K562 (cell line): ENCODE results near the gene TRAPPC2L. TPM values are rescaled to one million over a fixed set of nuclear protein-coding genes. Genes with fewer than 3 reads are reported as not detected.
A peak's percentile ranks its signal among the peaks of the same experiment; 100 is the strongest.

Experiments
- CCNT2 ChIP-seq: IDR thresholded peaks from 2 replicates; pipeline ENCODE4 v1.6.1; 2011; ENCODE audit warnings: borderline replicate concordance, low read depth, mild to moderate bottlenecking, moderate library complexity, mixed read lengths, low read length; ENCODE audit not compliant: insufficient read length; ENCODE audit errors: extremely low read depth
- CHCHD3 ChIP-seq: fragments of 250-450 bp; sonication (Bioruptor Pico); IDR thresholded peaks from 2 replicates; pipeline ENCODE4 v2.1.2; 2022; ENCODE audit warnings: mild to moderate bottlenecking
- CREB1 ChIP-seq, 2 experiments: sonication (generic) in 1 of 2; formaldehyde crosslinking in 1 of 2; IDR thresholded peaks; 2 replicates each; pipeline versions ENCODE4 v1.6.1 to v1.8.0; 2012 to 2022; ENCODE audit warnings: inconsistent platforms in 1 of 2, mild to moderate bottlenecking in 1 of 2, missing genetic modification reagents in 1 of 2, moderate library complexity in 1 of 2
- FOXK2 ChIP-seq, 2 experiments: fragments of 450-650 bp; IDR thresholded peaks in 1 of 2; conservative IDR thresholded peaks in 1 of 2; 2 replicates each; pipeline ENCODE4 v1.6.1; 2016; ENCODE audit warnings: low read depth in 2 of 2, mild to moderate bottlenecking in 1 of 2
- HDGF ChIP-seq: fragments of 450-650 bp; IDR thresholded peaks from 2 replicates; pipeline ENCODE4 v1.6.1; 2016
- HNRNPK ChIP-seq: fragments of 200-400 bp; formaldehyde crosslinking; IDR thresholded peaks from one replicate; pipeline ENCODE4 v1.6.1; 2018; ENCODE audit warnings: mild to moderate bottlenecking, low read depth, low read length; ENCODE audit not compliant: poor library complexity, severe bottlenecking
- HNRNPL ChIP-seq: fragments of 200-400 bp; formaldehyde crosslinking; IDR thresholded peaks from 2 replicates; pipeline ENCODE4 v1.6.1; 2017; ENCODE audit warnings: low read depth, mild to moderate bottlenecking, low read length
- NCOR1 ChIP-seq: fragments of 450-650 bp; IDR thresholded peaks from 2 replicates; pipeline ENCODE4 v1.6.1; 2016; ENCODE audit warnings: mild to moderate bottlenecking, moderate library complexity
- NFIX ChIP-seq: fragments of 250-450 bp; sonication (Bioruptor Pico); IDR thresholded peaks from 2 replicates; pipeline ENCODE4 v1.4.0; 2020; ENCODE audit warnings: low read depth, mild to moderate bottlenecking, moderate library complexity
- PREB ChIP-seq: sonication (generic); formaldehyde crosslinking; IDR thresholded peaks from 2 replicates; pipeline ENCODE4 v1.8.1; 2023; ENCODE audit warnings: mild to moderate bottlenecking, missing genetic modification reagents
- RBM22 ChIP-seq: fragments of 200-400 bp; formaldehyde crosslinking; IDR thresholded peaks from 2 replicates; pipeline ENCODE4 v1.6.1; 2018; ENCODE audit warnings: low read length, low read depth; ENCODE audit not compliant: poor library complexity, severe bottlenecking
- SMARCA5 ChIP-seq: fragments of 450-650 bp; IDR thresholded peaks from 2 replicates; pipeline ENCODE4 v1.6.1; 2016
- U2AF2 ChIP-seq: fragments of 200-400 bp; formaldehyde crosslinking; optimal IDR thresholded peaks from 2 replicates; pipeline ENCODE3; 2017; ENCODE audit warnings: low read depth, mild to moderate bottlenecking, low read length
- VEZF1 ChIP-seq: fragments of 200-800 bp; sonication (Bioruptor generic); IDR thresholded peaks from 2 replicates; pipeline ENCODE4 v1.6.1; 2017; ENCODE audit warnings: missing genetic modification characterization, missing compliant biosample characterization
- ZBTB33 ChIP-seq: sonication (generic); formaldehyde crosslinking; IDR thresholded peaks from 2 replicates; pipeline ENCODE4 v1.8.1; 2023; ENCODE audit warnings: mild to moderate bottlenecking, missing genetic modification reagents
- ZBTB5 ChIP-seq: fragments of 450-650 bp; IDR thresholded peaks from 2 replicates; pipeline ENCODE4 v1.6.1; 2017; ENCODE audit warnings: antibody characterized with exemption
- ZNF561 ChIP-seq: fragments of 450-650 bp; formaldehyde crosslinking; conservative IDR thresholded peaks from 2 replicates; pipeline ENCODE4 v1.4.0; 2020; ENCODE audit warnings: mild to moderate bottlenecking, moderate library complexity
- ZNF644 ChIP-seq: fragments of 200-800 bp; sonication (Bioruptor generic); IDR thresholded peaks from 2 replicates; pipeline ENCODE4 v1.6.1; 2016; ENCODE audit warnings: low read depth, missing genetic modification characterization, missing compliant biosample characterization
- ZNF668 ChIP-seq: fragments of 250-450 bp; sonication (Bioruptor Pico); IDR thresholded peaks from 2 replicates; pipeline ENCODE4 v1.8.0; 2022; ENCODE audit warnings: mild to moderate bottlenecking, inconsistent platforms
- polyA plus RNA-seq, 8 experiments: library from polyadenylated mRNA; depleted of rRNA in 4 of 8; stranded (reverse) in 5 of 8; unstranded in 3 of 8; fragments of >200 nt; fragmentation: Nextera tagmentation in 2 of 8; fragmentation: Illumina TruSeq in 1 of 8; extraction: Ambion mirVana in 2 of 8; extraction: Trizol in 1 of 8; gene quantifications; 2 replicates each; pipeline versions ENCODE4 v1.2.1 to v1.2.3, GENCODE V29; 2011 to 2014; ENCODE audit warnings: inconsistent platforms in 1 of 8, missing spikeins in 1 of 8
- total RNA-seq, 7 experiments: library from RNA; depleted of rRNA in 6 of 7; stranded (reverse); fragments of >200 nt in 6 of 7; fragmentation: Illumina TruSeq in 2 of 7; extraction: Trizol in 2 of 7; gene quantifications; 2 replicates each; pipeline versions ENCODE4 v1.2.1 to v1.2.3, GENCODE V29; 2011 to 2021; ENCODE audit warnings: low replicate concordance in 1 of 7

Gene TRAPPC2L
- total and polyA plus RNA-seq, 9 of the 15 experiments (the other 6 are each of a cell fraction or from before 2014, with no cell fraction given): 60.4 to 398 (median 97.5) TPM

- TF ChIP-seq HNRNPK (no peak), NCOR1 (peak; percentile 45; the same call in 1 of the 2 replicates), NFIX (CRISPR knock-in tag) (no peak), HNRNPL (peak; percentile 97), CREB1 (IDR thresholded peaks at IDR 0.05) (no peak), CREB1 (CRISPR knock-in tag; IDR thresholded peaks at IDR 0.05) (0 out of 2 replicates have a peak, but pooled peaks have one; percentile 37), RBM22 (peak; percentile 99), CCNT2 (peak; percentile 50), ZNF561 (CRISPR knock-in tag) (no peak), CHCHD3 (CRISPR knock-in tag) (no peak), PREB (CRISPR knock-in tag) (no peak), ZNF668 (CRISPR knock-in tag) (no peak), HDGF (peak; percentile 87; the same call in 1 of the 2 replicates), ZBTB5 (no peak), U2AF2 (no peak), ZBTB33 (CRISPR knock-in tag) (peak; percentile 50; the same call in 1 of the 2 replicates), SMARCA5 (no peak), VEZF1 (CRISPR knock-in tag) (0 out of 2 replicates have a peak, but pooled peaks have one; percentile 25), ZNF644 (tag) (no peak), FOXK2 (conservative IDR thresholded peaks at IDR 0.05 in 1 of 2, IDR thresholded peaks at IDR 0.05 in 1 of 2; ENCODE audit: low read depth in 2 of 2) (peak; percentile 83 to 85; a peak in 3 of 4 replicates)
Observed at GRCh38 chr16:88882358-88883030, 25.6 kb downstream of the TRAPPC2L start (continued).
